HG03175 (cell line): ENCODE data around the gene DUSP15.

Experiments
- ATAC-seq: cut with Tn5 transposase; IDR thresholded peaks from one replicate; pipeline ENCODE4 v1.9.1; 2021; ENCODE audit warnings: mild to moderate bottlenecking, moderate library complexity; ENCODE audit not compliant: unreplicated experiment

The DUSP15 gene

DNA sequence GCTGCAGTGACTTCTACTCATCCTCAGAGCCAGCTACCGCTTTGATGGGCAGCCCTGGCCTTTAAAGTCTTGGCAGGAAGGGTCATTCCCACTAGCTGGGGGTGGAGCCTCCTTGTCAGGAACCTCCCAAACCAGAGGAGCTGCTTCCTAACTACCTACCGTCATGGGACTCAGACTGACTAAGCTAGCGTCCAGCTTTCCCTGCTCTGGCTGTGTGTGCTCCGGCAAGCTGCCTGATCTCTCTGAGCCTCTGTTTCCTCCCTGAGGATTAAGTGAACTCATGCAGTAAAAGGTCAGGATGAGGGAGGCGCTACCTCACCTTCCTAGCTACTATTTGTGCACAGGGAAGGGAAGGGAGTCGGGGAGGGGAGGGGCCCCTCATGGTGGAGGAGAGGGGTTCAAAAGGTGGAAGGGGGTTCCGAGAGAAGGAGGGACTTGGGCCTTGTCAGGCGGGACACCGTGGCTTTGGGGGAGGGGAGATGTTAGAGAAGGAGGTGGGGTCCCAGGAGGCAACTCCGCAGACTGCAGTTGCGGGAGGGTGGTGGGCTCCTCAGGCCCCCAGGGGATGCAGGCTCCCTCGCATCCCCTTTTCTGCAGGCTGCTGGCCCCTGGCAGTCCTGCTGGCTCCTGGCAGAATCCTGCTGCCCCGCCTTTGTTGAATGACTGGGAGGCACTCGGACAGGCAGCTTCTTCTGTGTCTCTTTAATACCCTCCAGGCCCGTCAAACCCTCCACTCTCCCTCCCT lies 9.8 kb downstream of the DUSP15 start:
- ATAC-seq, result no peak

DNA sequence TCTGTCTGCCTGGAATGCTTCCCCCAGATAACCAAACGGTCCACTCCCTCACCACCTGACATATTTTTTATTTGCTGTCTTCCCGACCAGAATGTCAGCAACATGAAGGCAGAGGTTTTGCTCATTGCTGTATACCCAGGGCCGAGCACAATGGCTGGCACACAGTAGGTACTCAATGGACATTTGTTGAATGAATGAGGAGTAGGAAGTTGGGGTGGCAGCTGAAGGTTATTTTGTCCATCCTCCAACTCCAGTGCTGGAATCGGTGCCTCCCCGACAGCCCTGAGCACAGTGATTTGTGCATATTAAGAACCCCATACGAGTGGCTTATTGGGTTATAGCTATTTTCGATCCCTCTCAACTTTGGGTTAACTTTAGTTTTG lies 10.3 kb downstream of the DUSP15 start:
- ATAC-seq, result no peak

DNA sequence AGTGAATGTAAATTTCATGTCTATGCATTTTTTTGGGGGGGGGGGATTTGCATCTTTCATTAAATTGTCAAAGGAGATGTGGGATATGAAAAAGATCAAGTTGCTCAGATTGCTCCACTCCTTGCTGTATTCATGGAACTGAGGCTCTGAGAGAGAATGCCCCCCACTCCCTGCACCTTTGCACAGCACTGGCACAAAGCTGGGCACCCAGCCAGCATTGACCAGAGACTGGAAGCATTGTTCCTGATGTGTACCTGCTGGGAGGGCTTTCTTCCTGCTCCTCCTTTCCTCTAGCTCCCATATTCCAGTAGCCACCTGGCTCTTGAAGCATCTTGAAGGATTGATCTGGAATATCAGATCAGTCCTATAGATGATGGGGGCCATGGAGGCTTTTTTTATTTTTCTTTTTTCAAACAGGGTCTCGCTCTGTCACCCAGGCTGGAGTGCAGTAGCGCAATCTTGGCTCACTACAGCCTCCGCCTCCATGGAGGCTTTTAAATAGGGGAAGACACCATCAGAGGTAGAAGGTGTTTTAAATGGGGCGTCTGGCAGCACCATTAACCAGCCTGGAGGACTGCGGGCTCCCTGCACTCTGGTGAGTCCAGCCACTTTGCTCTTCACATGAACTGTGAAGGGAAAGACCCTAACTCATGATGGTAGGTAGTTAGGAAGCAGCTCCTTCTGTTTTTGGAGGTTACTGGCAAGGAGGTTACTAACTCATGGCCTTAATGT lies 10.9 kb downstream of the DUSP15 start:
- no peak for ATAC-seq

DNA sequence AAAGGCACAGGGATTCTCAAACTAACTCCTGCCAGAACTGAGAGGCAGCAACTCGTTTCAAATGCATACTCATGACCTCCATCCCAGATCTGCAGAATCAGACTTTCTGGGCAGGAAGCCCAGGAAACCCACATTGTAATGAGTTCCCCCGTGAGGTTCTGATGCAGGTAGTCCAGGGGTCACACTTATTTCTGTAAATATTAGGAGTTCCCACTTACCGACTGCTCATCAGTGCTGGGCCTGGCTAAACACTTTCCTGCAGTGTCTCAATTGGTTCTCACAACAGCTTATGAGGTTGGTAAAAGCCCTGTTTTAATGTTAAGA lies 11.6 kb downstream of the DUSP15 start:
- no peak for ATAC-seq

DNA sequence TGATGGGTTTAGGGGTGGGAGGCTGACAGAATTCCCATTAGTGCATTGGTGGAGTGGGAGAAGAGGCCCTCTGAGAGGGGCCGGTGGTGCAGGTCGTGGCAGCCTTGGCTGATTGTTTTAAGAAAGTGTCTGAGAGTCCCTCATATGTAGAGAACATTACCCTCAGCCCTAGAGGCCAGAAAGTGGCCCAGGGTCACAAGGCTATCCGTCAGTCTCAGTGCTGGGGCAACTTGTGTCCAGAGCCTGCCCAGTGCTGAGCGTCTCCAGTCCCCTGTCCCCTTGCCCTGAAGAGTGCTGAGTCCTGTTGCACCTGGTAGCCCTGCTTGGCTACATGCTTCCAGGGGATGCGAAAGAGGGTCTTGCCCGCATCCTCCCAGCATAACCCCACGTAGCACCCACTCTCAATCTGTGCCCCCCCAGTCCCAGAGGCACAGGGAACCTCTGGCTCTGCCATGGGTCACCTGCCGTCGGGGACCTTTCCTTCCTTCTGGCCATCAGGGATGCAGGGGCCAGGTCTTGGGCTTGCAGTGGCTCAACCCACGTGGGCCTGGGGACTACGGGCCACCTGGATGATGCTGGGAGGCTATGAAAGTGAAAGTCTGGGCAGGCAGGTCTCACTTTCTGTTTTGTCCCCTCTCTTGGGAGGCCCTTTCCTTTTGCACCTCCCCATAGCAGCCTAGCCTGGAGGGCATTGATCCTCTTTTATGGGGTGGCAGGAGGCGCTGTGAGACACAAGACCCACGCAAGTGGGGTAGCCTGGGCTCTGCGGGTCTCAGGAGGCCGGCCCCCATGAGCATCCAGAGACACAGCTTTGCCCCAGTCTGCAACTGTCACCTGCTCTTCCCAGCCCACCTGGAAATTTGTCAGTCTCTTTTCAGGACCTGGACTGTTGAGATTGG lies 12.2 kb downstream of the DUSP15 start:
- ATAC-seq, result peak; percentile 80

DNA sequence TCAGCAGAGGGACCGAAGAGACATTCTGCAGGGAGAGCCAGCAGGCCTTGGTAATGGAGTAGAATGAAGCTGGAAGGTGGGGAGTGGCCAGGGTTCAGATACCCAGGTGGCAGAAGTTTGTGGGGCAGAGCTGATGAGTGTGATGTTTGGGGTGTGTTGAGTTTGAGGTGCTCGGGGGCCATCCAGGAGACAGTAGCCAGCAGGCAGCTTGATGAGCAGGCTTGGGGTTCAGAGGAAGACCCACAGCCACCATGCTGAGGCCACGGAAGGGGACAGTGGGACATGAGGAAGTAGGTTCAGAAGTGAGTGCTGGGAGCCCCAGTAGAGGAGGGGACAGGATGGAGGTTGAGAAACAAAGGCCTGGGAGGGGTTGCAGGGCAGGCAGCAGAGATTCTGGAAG lies 13.8 kb downstream of the DUSP15 start:
- ATAC-seq, result no peak

DNA sequence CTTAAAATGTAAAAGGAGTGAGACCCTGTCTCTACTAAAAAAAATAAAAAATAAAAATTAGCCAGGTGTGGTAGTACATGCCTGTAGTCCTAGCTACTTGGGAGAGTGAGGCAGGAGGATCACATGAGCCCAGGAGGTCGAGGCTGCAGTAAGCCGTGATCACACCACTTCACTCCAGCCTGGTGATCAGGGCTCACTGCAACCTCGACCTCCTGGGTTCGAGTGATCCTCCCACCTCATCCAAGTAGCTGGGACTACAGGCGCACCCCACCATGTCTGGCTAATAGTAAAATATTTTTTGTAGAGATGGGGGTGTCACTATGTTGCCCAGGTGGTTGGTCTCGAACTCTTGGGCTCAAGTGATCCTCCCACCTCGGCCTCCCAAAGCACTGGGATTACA lies 16.8 kb downstream of the DUSP15 start:
- ATAC-seq, result no peak

DNA sequence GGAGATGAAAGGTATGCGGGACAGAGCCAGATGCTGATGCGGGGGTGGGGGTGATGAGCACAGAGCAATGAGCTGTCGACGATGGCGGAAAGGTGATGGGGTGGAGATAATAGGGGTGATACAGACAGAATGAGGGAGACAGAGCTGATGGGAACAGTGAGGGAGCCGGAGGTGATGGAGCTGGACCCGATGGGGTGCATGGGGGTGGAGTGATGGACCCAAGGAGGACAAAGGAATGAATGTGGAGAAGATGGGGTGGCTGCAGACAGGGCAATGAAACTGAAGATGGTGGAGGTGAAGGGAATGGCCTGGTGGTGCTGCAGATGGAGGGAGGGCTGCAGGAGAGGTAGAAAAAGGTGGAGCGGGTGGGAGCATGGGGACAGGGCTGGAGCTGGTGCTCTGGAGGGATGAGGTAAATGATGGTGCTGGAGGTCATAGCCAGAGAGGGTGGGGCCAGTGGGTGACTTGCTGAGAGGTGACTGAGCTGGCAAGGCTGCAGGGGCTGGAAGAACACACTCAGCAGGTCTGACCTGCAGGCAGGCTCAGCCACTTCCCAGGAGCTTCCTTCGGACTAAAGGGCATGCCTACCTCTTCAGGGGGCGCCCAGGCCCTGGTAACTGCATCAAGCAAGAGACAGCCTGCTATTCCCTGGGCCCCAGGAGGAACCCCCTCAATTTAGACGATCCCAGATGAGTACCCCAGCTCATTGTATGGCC lies 18.9 kb downstream of the DUSP15 start:
- no peak for ATAC-seq

DNA sequence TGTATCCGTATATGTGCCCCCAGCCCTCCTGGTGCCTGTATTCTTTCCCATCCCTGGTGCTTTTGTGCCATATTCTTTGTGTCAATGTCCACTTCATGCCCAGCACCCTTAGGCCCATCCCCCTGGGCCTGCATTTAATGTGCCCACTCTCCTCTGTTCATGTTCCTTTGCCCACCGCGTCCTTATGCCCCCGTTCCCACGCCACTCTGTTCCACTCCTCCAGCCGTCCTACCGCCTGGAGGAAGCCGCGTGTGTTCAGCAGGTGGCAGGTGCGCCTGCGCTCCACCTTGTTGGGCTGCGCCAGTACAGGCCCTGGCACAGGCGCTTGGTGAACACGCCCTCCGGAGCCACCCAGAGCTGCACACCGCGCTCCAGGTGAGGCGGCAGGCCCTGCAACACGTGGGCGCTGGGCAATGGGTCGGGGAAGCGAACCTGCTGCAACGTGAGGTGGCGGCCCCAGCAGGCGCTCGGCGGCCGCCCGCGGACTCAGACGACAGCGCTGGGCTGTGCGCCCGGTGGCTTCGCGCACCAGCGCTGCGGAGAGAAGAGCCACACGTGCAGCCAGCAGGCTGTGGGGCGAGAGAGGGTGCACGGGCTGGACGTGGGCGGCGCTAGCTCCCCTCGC lies 20.9 kb downstream of the DUSP15 start:
- no peak for ATAC-seq

DNA sequence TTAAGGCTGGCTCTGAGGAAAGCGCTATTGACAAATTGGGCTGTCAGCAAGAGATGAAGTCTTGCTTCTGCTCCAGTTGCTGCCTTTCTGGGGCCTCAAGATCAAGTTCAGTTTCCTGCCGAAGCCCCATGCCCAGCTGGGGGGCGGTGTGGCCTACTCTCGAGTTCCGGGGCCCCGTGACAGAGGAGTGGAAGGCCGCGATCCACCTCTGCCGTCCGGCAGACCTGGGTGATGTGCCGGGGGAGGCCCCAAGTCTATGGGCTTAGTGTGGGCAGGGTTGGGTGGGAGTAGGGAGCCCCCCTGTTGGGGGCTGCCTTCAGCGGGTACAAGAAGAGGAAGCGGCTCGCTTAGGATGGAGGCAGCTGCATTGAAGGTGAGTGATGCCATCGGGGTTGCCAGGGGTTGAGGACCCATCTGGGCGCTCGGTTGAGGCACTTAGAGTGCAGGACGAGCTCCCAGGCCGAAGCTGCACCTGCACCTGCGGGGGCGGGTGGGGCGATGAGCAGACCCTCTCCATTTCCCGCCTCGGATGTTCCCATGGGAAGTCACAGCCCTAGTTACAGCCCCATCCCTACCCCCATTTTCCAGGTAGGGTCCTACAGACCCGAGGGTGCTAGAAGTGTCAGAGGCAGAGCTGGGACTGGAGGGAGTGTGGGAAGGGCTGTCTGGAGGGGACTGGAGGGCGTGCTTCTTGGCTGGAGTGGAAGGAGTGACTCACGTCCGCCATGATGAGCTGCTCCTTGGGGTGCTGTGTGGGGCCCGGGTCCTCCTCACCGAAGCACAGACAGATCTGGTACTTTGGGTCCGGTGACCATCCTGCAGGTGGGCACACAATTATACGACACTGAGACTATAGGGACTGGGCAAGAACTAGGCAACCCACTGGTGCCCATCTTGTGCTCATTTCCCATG lies 22.0 kb downstream of the DUSP15 start:
- no peak for ATAC-seq

DNA sequence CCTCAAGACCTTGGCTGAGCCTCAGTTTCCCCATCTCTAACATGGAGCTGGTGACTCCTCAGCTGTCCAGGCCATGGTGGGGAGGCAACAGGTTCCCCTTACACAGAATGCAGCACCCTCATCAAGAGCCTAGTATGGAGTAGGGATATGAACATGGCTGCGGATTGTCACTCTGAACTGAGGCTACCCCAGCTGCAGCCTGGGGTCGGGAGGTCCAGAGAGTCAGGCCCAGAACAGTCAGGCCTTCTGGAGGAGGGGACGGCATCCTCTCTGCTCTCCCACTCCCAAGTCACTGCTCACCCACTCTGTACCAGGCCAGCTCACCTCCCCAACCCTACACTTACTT lies 23.6 kb downstream of the DUSP15 start:
- no peak for ATAC-seq

DNA sequence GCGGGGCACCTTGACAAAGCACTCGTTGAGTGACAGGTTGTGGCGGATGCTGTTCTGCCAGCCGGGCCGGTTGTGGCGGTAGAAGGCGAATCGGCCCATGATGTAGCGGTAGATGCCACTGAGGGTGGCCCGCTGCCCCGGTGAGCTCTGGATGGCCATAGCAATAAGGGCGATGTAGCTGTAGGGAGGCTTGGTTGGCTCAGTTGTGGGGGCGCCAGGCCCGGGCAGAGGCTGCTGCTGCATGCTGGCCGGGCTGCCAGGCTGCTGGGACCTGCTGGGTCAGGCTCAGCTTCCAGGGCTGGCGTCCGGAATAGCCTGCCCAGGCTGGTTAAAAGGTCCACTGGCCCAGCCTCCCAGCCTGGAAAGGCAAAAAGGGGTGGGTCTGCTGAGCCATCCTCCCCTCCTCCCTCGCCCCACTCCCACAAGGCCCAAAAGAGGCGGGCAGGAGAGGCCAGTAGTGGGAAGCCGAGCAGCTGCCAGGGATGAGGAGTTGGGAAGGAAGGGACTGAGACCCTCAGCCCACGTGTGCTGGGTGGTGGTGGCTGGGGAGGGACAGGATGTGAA lies 24.9 kb downstream of the DUSP15 start, which contains the start of gene FOXS1:
TSS of gene FOXS1 (minus strand) at position 305 of the 564 bp plus-strand sequence. CDS start at position 243, 62 bp downstream.
- no peak for ATAC-seq

DNA sequence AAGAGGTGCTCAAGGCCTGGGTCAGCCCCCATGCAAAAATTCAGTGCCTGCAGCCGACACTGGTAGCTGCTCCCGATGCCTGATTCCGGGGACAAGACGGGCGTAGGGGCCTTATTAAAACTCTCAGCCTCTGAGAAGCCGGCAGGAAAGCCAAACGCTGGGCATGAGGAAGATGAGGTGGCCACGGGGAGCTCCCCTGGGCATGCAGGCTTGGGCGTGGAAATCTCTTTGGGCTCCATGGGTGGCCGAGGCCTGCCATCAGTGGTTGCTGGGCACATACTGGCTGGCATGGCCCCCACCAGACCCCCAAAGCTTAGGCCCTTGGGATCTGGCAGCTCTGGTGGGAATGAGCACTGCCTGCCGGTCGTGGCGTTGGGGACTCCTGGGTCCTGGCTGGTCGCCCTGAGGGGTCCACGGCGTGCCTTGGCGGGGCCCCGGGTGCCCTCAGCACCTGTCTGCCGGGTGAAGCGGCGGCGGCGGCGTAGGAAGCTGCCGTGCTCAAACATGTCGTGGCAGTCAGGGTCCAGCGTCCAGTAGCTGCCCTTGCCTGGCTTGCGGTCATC lies 25.5 kb downstream of the DUSP15 start:
- ATAC-seq, result no peak

DNA sequence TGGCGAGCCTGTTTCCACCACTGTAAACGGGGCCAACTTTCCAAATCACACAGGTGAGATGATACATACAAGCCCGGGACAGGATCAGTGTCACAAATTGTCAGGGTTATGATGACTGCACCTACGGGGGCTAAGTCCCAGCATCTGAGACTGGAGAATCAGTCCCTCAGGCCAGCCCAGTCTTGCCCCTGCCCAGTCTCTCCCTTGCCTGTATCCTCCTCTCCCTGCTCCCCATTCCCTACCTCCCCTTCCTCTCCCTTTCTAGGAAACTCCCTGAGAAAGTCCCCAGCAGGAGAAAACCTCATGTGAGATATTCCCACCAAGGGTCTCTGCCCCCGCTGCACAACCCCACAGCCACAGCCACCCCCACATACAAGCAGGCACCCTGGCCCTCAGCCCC lies 26.4 kb downstream of the DUSP15 start:
- ATAC-seq, result no peak

DNA sequence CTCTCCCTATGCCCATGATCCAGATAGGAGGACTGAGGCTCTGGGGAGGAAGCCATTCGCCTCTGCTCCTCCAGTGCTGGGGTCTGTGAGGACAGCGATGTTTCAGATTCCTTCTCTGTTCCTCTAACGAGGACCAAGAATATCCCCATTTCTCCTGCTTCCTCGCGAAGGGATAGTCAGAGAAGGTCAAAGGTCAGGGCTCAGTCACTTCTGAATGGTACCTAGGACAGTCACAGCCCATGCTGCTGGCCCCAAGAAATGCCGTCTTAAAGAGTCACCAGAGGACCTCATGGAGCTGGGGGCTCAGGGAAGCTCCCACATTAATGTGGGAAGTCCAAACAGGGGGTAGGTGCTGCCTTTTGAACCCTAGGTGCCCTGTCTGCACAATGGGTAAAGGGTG lies 27.0 kb downstream of the DUSP15 start:
- no peak for ATAC-seq

DNA sequence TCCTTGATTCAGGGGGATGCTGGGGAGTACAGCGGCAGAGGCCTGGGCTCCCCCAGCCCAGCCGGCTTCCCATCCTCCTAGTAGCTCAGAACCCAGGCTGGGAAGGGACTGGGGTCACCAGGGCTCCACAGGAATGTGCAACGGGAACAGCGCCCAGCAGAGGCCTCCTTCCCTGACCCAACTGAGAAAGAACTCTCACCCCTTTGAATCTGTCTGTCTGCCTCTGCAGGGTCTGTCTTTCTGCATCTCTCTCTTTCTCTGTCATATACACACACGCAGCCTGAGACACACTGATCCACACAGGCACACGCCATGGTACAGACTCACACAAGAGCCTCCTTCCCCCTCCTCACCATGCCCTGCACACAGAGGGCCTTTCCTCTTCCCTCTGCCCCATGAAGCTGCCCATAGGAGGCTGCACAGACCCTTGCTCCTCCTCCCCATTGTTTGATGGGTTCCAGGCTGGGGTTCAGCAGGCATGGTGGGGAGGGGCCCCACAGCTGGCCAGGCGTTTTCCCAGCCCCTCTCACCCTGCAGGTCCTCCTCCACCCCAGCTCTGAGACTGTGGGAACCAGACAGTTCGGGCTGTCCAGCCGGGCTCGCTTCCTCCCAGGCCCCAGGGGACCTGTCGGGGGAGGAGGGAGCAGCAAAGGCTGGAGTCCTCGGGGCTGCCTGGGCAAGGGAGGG lies 27.7 kb downstream of the DUSP15 start:
- no peak for ATAC-seq

DNA sequence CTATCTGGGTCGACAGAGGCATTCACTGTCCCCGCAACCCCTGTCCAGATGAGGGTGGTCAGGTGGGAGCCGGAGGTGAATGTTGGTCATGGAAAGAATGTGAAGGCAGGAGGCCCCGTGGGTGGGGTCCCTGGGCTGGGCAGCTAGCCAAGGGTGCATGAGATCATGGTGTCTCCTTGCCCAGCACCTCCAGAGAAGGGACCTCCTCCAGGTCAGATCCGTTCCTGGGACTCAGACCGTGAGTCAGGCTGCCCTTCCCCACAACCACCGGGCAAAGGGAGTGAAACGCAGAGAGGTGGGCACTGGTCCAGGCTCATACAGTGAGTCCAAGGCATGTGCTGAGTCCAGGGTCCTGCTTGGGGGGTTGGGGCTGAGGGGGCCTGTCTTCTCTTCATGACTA lies 28.4 kb downstream of the DUSP15 start:
- no peak for ATAC-seq
